Right atrium auricular region (tissue), 2 donors: Measurements from ENCODE around the gene FOXR1. TPM values are rescaled to one million over a fixed set of nuclear protein-coding genes. Genes with fewer than 3 reads are reported as not detected.

ENCODE experiments used
- DNase-seq: peaks from one replicate; pipeline ENCODE4 v3.0.0-alpha.2; 2019; ENCODE audit warnings: low spot score
- H3K27ac ChIP-seq, 2 donors: fragments of 200-600 bp; sonication (generic); 1 replicate in 1 of 2; 2 replicates in 1 of 2; pipeline ENCODE4 v1.5.1; 2016 to 2019
- H3K27me3 ChIP-seq, 2 donors: fragments of 200-600 bp; sonication (generic); one replicate each; pipeline versions ENCODE4 v1.5.1 to v1.6.0; 2017 to 2019
- H3K36me3 ChIP-seq: fragments of 200-600 bp; sonication (generic); one replicate; pipeline ENCODE4 v1.5.1; 2016
- H3K4me1 ChIP-seq, 2 donors: fragments of 200-600 bp; sonication (generic); one replicate each; pipeline versions ENCODE4 v1.5.1 to v1.6.0; 2017 to 2019
- H3K4me3 ChIP-seq, 2 donors: fragments of 200-600 bp; sonication (generic); 1 replicate in 1 of 2; 2 replicates in 1 of 2; pipeline ENCODE4 v1.5.1; 2017 to 2019; ENCODE audit warnings: mild to moderate bottlenecking in 1 of 2, moderate library complexity in 1 of 2
- H3K9me3 ChIP-seq, 2 donors: fragments of 200-600 bp; sonication (generic); one replicate each; pipeline ENCODE4 v1.5.1; 2019
- CTCF ChIP-seq, 2 donors: fragments of 200-600 bp; sonication (generic); IDR thresholded peaks; one replicate each; pipeline ENCODE4 v1.5.1; 2019; ENCODE audit warnings: antibody characterized with exemption in 2 of 2
- total RNA-seq, 2 donors: library from RNA; depleted of rRNA; stranded (reverse); fragments of >200 nt; gene quantifications; one replicate each; pipeline ENCODE4 v1.1.0, GENCODE V29; 2016

FOXR1 gene
- total RNA-seq, 2 donors from 2014 or later: not detected

GRCh38 chr11:119011476-119012053, 40.0 kb downstream of the FOXR1 start:
- Histone ChIP-seq H3K27ac (no peak overlapping the region), H3K9me3 (no peaks in the 10 kb centered on the region), H3K4me3 (no peak overlapping the region), H3K36me3 (peaks cover 90% of the 10 kb centered on the region), H3K27me3 (no peaks in the 10 kb centered on the region), H3K4me1 (peaks cover 0 to 12% of the 10 kb centered on the region in 2 donors)
- TF ChIP-seq CTCF (IDR thresholded peaks at IDR 0.05): no peak
- no peak for DNase-seq

- no peak overlapping the region for H3K27ac ChIP-seq
- no peaks in the 10 kb centered on the region for H3K9me3 ChIP-seq
- no peak for DNase-seq
- no peaks in the 10 kb centered on the region for H3K27me3 ChIP-seq
- TF ChIP-seq CTCF (IDR thresholded peaks at IDR 0.05): no peak
- H3K4me3 ChIP-seq: no peak overlapping the region
- peaks cover 87% of the 10 kb centered on the region for H3K36me3 ChIP-seq
- peaks cover 0 to 21% of the 10 kb centered on the region in 2 donors for H3K4me1 ChIP-seq
Observed at GRCh38 chr11:119012629-119013170, 41.1 kb downstream of the FOXR1 start.

- DNase-seq: no peak
- H3K4me3 ChIP-seq: no peak overlapping the region
- H3K4me1 ChIP-seq: peaks cover 0 to 23% of the 10 kb centered on the region in 2 donors
- H3K36me3 ChIP-seq: peaks cover 74% of the 10 kb centered on the region
- no peak overlapping the region for H3K27ac ChIP-seq
- no peaks in the 10 kb centered on the region for H3K9me3 ChIP-seq
- H3K27me3 ChIP-seq: no peaks in the 10 kb centered on the region
- TF ChIP-seq CTCF (IDR thresholded peaks at IDR 0.05): no peak
Observed at GRCh38 chr11:119014209-119014924, 42.8 kb downstream of the FOXR1 start.

GRCh38 chr11:119015054-119015611, 43.6 kb downstream of the FOXR1 start:
- no peak overlapping the region for H3K4me3 ChIP-seq

More at GRCh38 chr11:119015054-119015611, 43.6 kb downstream of the FOXR1 start:
- no peak for DNase-seq
- no peak overlapping the region for H3K27ac ChIP-seq
- H3K9me3 ChIP-seq: no peaks in the 10 kb centered on the region
- peaks cover 0 to 31% of the 10 kb centered on the region in 2 donors for H3K4me1 ChIP-seq
- H3K36me3 ChIP-seq: peaks cover 66% of the 10 kb centered on the region
- no peaks in the 10 kb centered on the region for H3K27me3 ChIP-seq
- TF ChIP-seq CTCF (IDR thresholded peaks at IDR 0.05): no peak
